Kidney (tissue), 14 donors: ENCODE results near the gene CST5. TPM values are rescaled to one million over a fixed set of nuclear protein-coding genes. Genes with fewer than 3 reads are reported as not detected.

Source experiments
- DNase-seq, 5 donors: peaks; one replicate each; pipeline ENCODE4 v3.0.0-alpha.2; 2013 to 2020
- FAIRE-seq: peaks from 2 replicates; lab custom pipeline; 2012; peaks lifted over from hg19 to GRCh38; lab: Jason Lieb, UNC
- H3K27ac ChIP-seq, 2 donors: one replicate each; pipeline ENCODE4 v1.7.0; 2013; ENCODE audit warnings: low read depth in 2 of 2, low read length in 2 of 2, inconsistent platforms in 1 of 2
- H3K27me3 ChIP-seq: one replicate; pipeline ENCODE4 v1.7.1; 2013; ENCODE audit warnings: low read length, inconsistent platforms; ENCODE audit not compliant: control insufficient read depth, insufficient read depth
- H3K36me3 ChIP-seq, 3 donors: one replicate each; pipeline versions ENCODE4 v1.7.0 to v1.7.1; 2013; ENCODE audit warnings: low read length in 3 of 3, control low read depth in 1 of 3, inconsistent platforms in 1 of 3; ENCODE audit not compliant: insufficient read depth in 3 of 3, control insufficient read depth in 2 of 3
- H3K4me1 ChIP-seq, 3 donors: one replicate each; pipeline versions ENCODE4 v1.7.0 to v1.7.1; 2013; ENCODE audit warnings: low read length in 3 of 3, inconsistent platforms in 1 of 3, low read depth in 1 of 3; ENCODE audit not compliant: control insufficient read depth in 2 of 3, insufficient read depth in 2 of 3
- H3K4me3 ChIP-seq, 3 donors: one replicate each; pipeline versions ENCODE4 v1.7.0 to v1.8.1; 2013; ENCODE audit warnings: low read length in 3 of 3, control low read depth in 1 of 3, inconsistent platforms in 1 of 3
- H3K9ac ChIP-seq, 3 donors: one replicate each; pipeline versions ENCODE4 v1.7.0 to v1.7.1; 2013; ENCODE audit warnings: low read length in 3 of 3, control low read depth in 1 of 3, inconsistent platforms in 1 of 3
- H3K9me3 ChIP-seq, 3 donors: one replicate each; pipeline versions ENCODE4 v1.7.0 to v1.7.1; 2013; ENCODE audit warnings: low read length in 3 of 3, control low read depth in 1 of 3, inconsistent platforms in 1 of 3; ENCODE audit not compliant: control insufficient read depth in 2 of 3, insufficient read depth in 1 of 3
- intact Hi-C: fragments of 100-400 bp; cut with DNase I; formaldehyde crosslinking; loops from one replicate; pipeline ENCODE4 v1.11.1; 2022
- polyA plus RNA-seq: library from polyadenylated mRNA; stranded (reverse); fragments of 350-450 nt; fragmentation: Illumina TruSeq; extraction: RNeasy Lipid Tissue Mini Kit (QIAGEN cat#74804); gene quantifications from one replicate; pipeline ENCODE4 v1.2.3, GENCODE V29; 2014; ENCODE audit warnings: low read depth, low replicate concordance; ENCODE audit not compliant: insufficient read depth
- total RNA-seq: library from RNA; stranded (reverse); fragmentation: NEBNext Ultra II Directional; extraction: Animal tissue kit (Norgen Biotek cat#: 25700); gene quantifications from one replicate; pipeline ENCODE4 v1.2.1, GENCODE V29; 2021
- TF ChIP-seq, protein P1 (sequence below): IDR thresholded peaks from 3 replicates; pipeline ENCODE4 v1.5.1; 2012; ENCODE audit warnings: mild to moderate bottlenecking, moderate library complexity, borderline replicate concordance; ENCODE audit not compliant: insufficient read depth; ENCODE audit errors: extremely low read depth
- donor health status: control.
- donor health status: control.
- donor health status: control.
- donor health status: control.
- donor health status: control.
- donor health status: DM: yes; HTN: yes; CAD: no.
- donor health status: Normal renal cell carcinoma (clear cell type).

The CST5 gene
- total and polyA plus RNA-seq, 2 donors from 2014 or later, result not detected

DNA sequence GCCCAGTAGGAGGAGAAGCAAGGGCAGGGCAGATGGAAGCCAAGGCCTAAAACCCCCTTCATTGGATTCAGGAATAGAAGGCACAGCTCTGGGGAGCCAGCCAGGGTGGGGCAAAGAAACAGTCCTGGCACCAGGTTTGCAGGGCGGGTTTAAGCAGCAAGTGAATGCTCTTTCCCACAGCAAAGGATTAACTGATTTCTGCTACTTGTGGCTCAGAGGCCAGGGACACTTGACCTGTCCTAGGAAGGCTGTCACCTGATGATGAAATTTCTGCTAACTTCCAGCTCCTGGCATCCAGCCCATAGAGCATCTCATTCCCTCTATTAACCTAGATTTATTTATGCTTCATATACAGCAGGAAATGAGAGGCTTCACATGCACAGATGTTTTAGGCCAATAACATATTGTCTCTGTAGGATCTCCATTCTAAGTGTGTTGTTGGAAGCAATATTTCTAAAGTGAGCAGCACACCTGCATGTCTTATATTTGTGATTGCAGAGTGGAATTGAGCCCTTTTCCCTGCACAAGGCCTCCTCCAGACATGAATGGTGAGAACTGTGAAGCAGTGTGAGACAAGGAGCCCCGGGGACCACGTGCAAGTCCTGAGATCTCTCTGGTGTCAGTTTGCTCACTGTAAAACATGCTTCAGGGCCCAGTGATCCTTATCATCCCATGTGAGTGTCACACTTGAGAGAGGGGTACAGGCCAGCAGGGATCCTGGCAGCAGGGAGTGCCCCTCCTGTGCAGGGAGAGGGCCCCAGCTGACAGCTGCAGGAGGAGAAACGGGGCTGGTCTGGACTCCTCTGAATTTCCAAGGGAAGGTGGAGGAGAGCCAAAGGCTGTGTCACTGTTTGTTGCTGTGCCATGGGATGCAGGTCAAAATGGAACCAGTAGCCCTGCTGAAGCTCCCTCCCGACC lies 41.1 kb upstream of the CST5 start:
- intact Hi-C loops, result no loop called here
- no peaks in the 10 kb centered on the region for H3K27me3 ChIP-seq
- no peak overlapping the region for H3K27ac ChIP-seq
- TF ChIP-seq, protein P1, sequence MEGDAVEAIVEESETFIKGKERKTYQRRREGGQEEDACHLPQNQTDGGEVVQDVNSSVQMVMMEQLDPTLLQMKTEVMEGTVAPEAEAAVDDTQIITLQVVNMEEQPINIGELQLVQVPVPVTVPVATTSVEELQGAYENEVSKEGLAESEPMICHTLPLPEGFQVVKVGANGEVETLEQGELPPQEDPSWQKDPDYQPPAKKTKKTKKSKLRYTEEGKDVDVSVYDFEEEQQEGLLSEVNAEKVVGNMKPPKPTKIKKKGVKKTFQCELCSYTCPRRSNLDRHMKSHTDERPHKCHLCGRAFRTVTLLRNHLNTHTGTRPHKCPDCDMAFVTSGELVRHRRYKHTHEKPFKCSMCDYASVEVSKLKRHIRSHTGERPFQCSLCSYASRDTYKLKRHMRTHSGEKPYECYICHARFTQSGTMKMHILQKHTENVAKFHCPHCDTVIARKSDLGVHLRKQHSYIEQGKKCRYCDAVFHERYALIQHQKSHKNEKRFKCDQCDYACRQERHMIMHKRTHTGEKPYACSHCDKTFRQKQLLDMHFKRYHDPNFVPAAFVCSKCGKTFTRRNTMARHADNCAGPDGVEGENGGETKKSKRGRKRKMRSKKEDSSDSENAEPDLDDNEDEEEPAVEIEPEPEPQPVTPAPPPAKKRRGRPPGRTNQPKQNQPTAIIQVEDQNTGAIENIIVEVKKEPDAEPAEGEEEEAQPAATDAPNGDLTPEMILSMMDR, result no peak
- no peaks in the 10 kb centered on the region for H3K4me1 ChIP-seq
- DNase-seq (peak in 3 of 5 donors; percentile 41 to 48 (median 43)), FAIRE-seq (no peak)
- H3K4me3 ChIP-seq, result no peak overlapping the region
- H3K9ac ChIP-seq, result no peak overlapping the region
- no peaks in the 10 kb centered on the region for H3K36me3 ChIP-seq
- H3K9me3 ChIP-seq, result no peaks in the 10 kb centered on the region

DNA sequence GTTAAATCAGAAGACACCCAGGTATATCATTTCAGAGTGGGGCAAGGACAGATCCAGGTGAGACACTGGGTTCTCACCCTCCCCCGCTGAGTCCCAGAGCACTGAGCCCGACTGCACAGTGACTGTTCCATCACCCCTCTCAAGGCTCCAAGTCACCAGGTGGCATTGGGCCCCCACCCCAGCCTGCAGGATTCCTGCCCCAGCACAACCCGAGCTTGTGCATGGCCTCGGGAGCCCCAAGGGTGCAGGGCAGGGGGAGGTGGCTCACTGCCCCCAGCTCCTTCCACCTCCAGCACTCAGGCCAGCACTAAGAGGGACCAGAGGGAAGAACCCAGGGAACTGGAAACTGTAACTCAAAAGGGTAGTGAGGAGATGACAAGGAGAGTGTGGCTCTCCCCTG lies 39.3 kb upstream of the CST5 start:
- H3K9me3 ChIP-seq, result no peaks in the 10 kb centered on the region
- peak in 1 of 5 donors; percentile 59 for DNase-seq
- no peak for FAIRE-seq
- TF ChIP-seq, protein P1, result no peak
- H3K36me3 ChIP-seq, result no peaks in the 10 kb centered on the region
- H3K4me1 ChIP-seq, result no peaks in the 10 kb centered on the region
- H3K27ac ChIP-seq, result no peak overlapping the region
- intact Hi-C loops, result no loop called here
- no peaks in the 10 kb centered on the region for H3K27me3 ChIP-seq
- no peak overlapping the region for H3K4me3 ChIP-seq
- no peak overlapping the region for H3K9ac ChIP-seq

DNA sequence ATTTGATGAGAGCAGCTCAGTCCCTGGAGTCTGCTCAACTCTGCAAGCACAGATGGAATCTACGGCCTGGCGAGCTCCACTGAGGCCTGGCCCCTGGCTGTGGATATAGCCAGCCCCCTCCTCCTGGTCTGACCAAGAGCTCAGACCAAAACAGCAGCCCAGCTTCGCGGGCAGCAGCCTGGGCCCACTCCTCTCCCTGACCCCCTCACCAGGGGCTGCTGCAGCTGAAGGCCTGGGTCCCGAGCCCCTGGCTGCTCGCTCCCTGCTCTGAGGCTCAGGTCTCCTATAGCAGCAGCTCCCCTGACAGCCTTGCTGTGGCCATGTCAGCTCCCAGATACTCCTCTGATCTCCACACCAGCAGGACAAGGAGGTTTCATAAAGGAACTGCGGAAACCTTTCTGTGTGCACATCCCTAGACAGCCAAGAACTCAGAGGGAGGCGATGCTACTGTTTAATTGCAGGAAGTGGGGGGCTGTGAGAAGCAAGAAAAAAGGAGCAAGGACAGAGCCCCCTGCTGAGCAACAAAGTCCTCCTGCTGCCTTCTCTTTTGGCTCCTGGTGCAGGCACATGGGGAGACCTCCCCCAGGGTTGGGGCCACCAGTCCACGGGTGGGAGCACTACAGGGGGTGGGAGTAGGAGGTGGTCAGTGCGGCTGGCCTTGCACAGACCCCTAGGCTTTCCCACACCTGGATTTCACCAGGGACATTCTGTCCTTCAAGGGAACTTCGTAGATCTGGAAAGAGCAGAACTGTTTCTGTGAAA lies 38.7 kb upstream of the CST5 start:
- no peaks in the 10 kb centered on the region for H3K9me3 ChIP-seq
- no peaks in the 10 kb centered on the region for H3K36me3 ChIP-seq
- TF ChIP-seq, protein P1, result no peak
- intact Hi-C loops, result no loop called here
- H3K27me3 ChIP-seq, result no peaks in the 10 kb centered on the region
- FAIRE-seq, result no peak
- H3K4me1 ChIP-seq, result no peaks in the 10 kb centered on the region
- H3K9ac ChIP-seq, result no peak overlapping the region
- no peak overlapping the region for H3K27ac ChIP-seq
- H3K4me3 ChIP-seq, result no peak overlapping the region
- DNase-seq, result peak in 1 of 5 donors; percentile 61
